Thyroid gland (tissue), 4 donors: ENCODE data around the gene DOCK2. TPM values are rescaled to one million over a fixed set of nuclear protein-coding genes. Genes with fewer than 3 reads are reported as not detected.
"Not testable (repeated sequence)": the region's sequence is repeated elsewhere in the genome, so short reads cannot be mapped to it uniquely, and the experiment has no call there.

Source experiments
- DNase-seq, 2 donors: peaks; one replicate each; pipeline ENCODE4 v3.0.0-alpha.2; 2019
- H3K27ac ChIP-seq, 3 donors: fragments of 200-600 bp; sonication (generic); 1 replicate in 2 of 3; 2 replicates in 1 of 3; pipeline ENCODE4 v1.5.1; 2016 to 2019; ENCODE audit warnings: mild to moderate bottlenecking in 1 of 3, moderate library complexity in 1 of 3
- H3K27me3 ChIP-seq: fragments of 200-600 bp; sonication (generic); one replicate; pipeline ENCODE4 v1.5.1; 2019
- H3K36me3 ChIP-seq, 2 donors: fragments of 200-600 bp; sonication (generic); one replicate each; pipeline ENCODE4 v1.5.1; 2016 to 2019
- H3K4me1 ChIP-seq, 2 donors: fragments of 200-600 bp; sonication (generic); one replicate each; pipeline ENCODE4 v1.5.1; 2017 to 2019
- H3K4me3 ChIP-seq, 3 donors: fragments of 200-600 bp; sonication (generic); replicated peaks in 1 of 3; 1 replicate in 2 of 3; 2 replicates in 1 of 3; pipeline ENCODE4 v1.5.1; 2016; ENCODE audit warnings: mild to moderate bottlenecking in 1 of 3
- H3K9me3 ChIP-seq: fragments of 200-600 bp; sonication (generic); one replicate; pipeline ENCODE4 v1.5.1; 2017
- POLR2A ChIP-seq, 2 donors: fragments of 450-650 bp; IDR thresholded peaks; one replicate each; pipeline ENCODE4 v1.6.1; 2017; ENCODE audit warnings: antibody characterized with exemption in 2 of 2, mild to moderate bottlenecking in 2 of 2, moderate library complexity in 1 of 2
- WGBS, 2 donors: methylation state at CpG; one replicate each; pipeline ENCODE4 v1.1.5; 2017; 5-methylcytosine and 5-hydroxymethylcytosine counted together
- intact Hi-C: fragments of 100-400 bp; cut with DNase I; formaldehyde crosslinking; loops from one replicate; pipeline ENCODE4 v1.15.1; 2023
- total RNA-seq, 4 donors: library from RNA; depleted of rRNA; stranded (reverse); fragments of >200 nt; gene quantifications; one replicate each; pipeline ENCODE4 v1.2.3, GENCODE V29; 2016
- TF ChIP-seq, protein P1 (sequence below), 6 experiments: fragments of 200-600 bp in 3 of 6; fragments of 450-650 bp in 3 of 6; sonication (generic) in 3 of 6; IDR thresholded peaks; one replicate each; pipeline ENCODE4 v1.5.1; 2016 to 2019; ENCODE audit warnings: antibody characterized with exemption in 6 of 6, mild to moderate bottlenecking in 2 of 6, inconsistent platforms in 1 of 6, moderate library complexity in 1 of 6

The DOCK2 gene
- total RNA-seq, 4 donors from 2014 or later, result 4.3 to 14.1 (median 8.6) TPM

DNA sequence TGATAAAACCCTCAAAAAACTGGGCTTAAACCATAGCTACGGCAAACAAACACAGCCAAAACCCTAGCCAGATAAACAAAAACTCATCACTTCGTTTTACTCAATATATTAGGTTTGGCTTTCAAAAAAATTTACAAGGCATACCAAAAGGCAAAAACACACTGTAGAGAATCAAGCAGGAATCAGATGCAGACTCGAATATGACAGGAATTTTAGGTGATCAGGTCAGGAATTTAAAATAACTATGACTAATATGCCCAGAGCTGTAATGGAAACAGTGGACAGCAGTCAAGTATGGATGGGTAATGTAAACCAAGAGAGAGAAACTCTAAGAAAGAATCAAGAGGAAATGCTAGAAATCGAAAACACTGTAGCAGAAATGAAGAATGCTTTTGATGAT, 26.5 kb upstream of the DOCK2 start:
- Histone ChIP-seq H3K9me3 (no peaks in the 10 kb centered on the region), H3K4me3 (no peak overlapping the region), H3K27me3 (no peaks in the 10 kb centered on the region), H3K4me1 (no peaks in the 10 kb centered on the region), H3K27ac (no peak overlapping the region), H3K36me3 (no peaks in the 10 kb centered on the region)
- no peak for DNase-seq
- 81 to 86% methylated on average over 4 of the region's 4 CpGs for WGBS, 2 donors
- TF ChIP-seq, protein P1, sequence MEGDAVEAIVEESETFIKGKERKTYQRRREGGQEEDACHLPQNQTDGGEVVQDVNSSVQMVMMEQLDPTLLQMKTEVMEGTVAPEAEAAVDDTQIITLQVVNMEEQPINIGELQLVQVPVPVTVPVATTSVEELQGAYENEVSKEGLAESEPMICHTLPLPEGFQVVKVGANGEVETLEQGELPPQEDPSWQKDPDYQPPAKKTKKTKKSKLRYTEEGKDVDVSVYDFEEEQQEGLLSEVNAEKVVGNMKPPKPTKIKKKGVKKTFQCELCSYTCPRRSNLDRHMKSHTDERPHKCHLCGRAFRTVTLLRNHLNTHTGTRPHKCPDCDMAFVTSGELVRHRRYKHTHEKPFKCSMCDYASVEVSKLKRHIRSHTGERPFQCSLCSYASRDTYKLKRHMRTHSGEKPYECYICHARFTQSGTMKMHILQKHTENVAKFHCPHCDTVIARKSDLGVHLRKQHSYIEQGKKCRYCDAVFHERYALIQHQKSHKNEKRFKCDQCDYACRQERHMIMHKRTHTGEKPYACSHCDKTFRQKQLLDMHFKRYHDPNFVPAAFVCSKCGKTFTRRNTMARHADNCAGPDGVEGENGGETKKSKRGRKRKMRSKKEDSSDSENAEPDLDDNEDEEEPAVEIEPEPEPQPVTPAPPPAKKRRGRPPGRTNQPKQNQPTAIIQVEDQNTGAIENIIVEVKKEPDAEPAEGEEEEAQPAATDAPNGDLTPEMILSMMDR (IDR thresholded peaks at IDR 0.05), result no peak
- no peak for TF ChIP-seq POLR2A (IDR thresholded peaks at IDR 0.05)
- intact Hi-C loops, result no loop called here

DNA sequence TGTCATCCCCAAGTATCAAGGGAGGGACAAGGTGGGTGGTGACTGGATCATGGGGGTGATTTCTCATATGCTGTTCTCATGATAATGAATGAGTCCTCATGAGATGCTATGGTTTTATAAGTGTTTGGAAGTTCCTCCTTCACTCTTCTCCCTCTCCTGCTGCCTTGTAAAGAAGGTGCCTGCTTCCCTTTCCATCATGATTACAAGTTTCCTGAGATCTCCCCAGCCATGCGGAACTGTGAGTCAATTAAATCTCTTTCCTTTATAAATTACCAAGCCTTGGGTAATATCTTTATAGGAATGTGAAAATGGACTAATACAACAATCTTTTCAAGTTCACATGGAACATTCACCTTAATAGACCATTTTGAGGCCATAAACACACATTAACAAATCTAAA, 21.5 kb upstream of the DOCK2 start:
- Histone ChIP-seq H3K9me3 (no peaks in the 10 kb centered on the region), H3K4me3 (no peak overlapping the region), H3K27ac (no peak overlapping the region), H3K27me3 (no peaks in the 10 kb centered on the region), H3K4me1 (no peaks in the 10 kb centered on the region), H3K36me3 (no peaks in the 10 kb centered on the region)
- WGBS, 2 donors, result 72 to 78% methylated on average over 1 of the region's 1 CpG
- no peak for DNase-seq
- no peak for TF ChIP-seq POLR2A (IDR thresholded peaks at IDR 0.05)
- TF ChIP-seq, protein P1 (IDR thresholded peaks at IDR 0.05), result no peak
- intact Hi-C loops, result no loop called here

DNA sequence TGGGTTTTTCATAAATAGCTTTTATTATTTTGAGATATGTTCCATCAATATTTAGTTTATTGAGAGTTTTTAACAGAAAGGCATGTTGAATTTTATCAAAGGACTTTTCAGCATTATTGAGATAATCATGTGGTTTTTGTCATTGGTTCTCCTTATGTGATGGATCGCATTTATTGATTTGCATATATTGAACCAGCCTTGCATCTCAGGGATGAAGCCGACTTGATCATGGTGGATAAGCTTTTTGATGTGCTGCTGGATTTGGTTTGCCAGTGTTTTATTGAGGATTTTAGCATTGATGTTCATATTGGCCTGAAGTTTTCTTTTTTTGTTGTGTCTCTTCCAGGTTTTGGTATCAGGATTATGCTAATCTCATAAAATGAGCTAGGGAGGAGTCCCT, 12.8 kb upstream of the DOCK2 start:
- DNase-seq, H3K36me3 ChIP-seq, H3K9me3 ChIP-seq, H3K27ac ChIP-seq, H3K4me3 ChIP-seq, intact Hi-C loops, H3K27me3 ChIP-seq, H3K4me1 ChIP-seq: not testable (repeated sequence)
- WGBS, 2 donors, result 96 to 97% methylated on average over 2 of the region's 2 CpGs

DNA sequence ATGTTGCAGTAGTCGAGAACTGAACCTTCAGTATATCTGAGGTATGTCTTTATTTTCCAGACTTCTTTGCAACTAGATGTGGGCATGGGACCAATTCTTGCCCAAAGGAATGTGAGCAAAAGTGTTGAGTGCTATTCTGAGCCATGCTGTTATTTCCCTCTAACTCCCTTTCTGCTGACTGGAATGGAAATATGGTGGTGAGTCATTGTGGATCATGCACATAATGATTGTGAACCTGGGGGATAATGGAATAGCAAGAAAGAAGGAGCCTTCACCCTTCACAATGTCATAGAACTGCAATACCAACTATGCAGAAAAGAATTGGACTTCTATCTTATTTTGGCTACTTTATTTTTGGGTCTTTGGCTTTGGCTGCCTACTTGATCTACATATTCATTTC, 10.3 kb upstream of the DOCK2 start:
- DNase-seq, result no peak
- intact Hi-C loops, result no loop called here
- TF ChIP-seq POLR2A (IDR thresholded peaks at IDR 0.05), result no peak
- TF ChIP-seq, protein P1 (IDR thresholded peaks at IDR 0.05), result no peak
- H3K4me1 ChIP-seq, result no peaks in the 10 kb centered on the region
- 89 to 97% methylated on average over 1 of the region's 1 CpG for WGBS, 2 donors
- no peaks in the 10 kb centered on the region for H3K27me3 ChIP-seq
- H3K36me3 ChIP-seq, result no peaks in the 10 kb centered on the region
- H3K4me3 ChIP-seq, result no peak overlapping the region
- no peak overlapping the region for H3K27ac ChIP-seq
- H3K9me3 ChIP-seq, result no peaks in the 10 kb centered on the region

DNA sequence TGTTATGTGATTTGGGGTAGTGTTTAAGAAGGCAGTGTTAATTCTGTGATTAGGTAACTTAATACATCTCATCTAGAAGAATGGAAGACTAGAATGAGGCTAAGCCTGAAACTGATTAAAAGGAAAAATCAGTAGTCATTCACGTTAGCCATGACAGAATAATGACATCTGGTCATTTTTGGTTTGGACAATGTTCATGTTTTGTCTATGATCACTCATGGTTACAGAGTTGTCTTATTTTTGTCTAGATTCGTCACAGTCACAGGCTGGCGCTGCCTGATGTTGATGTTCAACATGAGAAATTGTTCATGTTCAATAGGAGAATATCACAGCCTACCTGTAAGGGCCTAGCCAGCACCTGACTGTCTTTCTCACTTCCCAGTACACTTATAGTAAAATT, 9.5 kb upstream of the DOCK2 start:
- H3K27ac ChIP-seq, result no peak overlapping the region
- no peaks in the 10 kb centered on the region for H3K36me3 ChIP-seq
- intact Hi-C loops, result no loop called here
- no peak for TF ChIP-seq POLR2A (IDR thresholded peaks at IDR 0.05)
- TF ChIP-seq, protein P1 (IDR thresholded peaks at IDR 0.05), result no peak
- H3K9me3 ChIP-seq, result no peaks in the 10 kb centered on the region
- 79 to 80% methylated on average over 3 of the region's 3 CpGs for WGBS, 2 donors
- DNase-seq, result no peak
- no peak overlapping the region for H3K4me3 ChIP-seq
- H3K4me1 ChIP-seq, result no peaks in the 10 kb centered on the region
- H3K27me3 ChIP-seq, result no peaks in the 10 kb centered on the region

DNA sequence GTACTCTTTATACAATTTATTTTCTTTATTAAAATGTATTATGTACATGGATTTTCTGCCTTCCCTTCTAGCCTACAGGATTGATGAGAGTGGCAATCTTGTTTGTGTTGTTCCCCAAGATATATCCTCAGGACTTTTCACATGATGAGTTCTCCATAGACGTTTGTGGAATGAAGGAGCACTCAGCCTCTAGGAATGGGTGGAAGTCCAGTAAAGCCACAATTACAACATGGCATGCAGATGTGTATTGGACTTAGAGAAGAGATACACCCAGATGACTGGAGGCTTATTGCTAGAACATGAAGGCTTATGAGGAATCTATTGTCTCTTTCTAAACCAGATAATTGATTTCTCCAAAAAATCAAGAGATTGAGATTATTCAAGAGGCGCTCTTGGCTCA, 8.2 kb upstream of the DOCK2 start:
- Histone ChIP-seq H3K9me3 (no peaks in the 10 kb centered on the region), H3K4me1 (no peaks in the 10 kb centered on the region), H3K4me3 (no peak overlapping the region), H3K27me3 (no peaks in the 10 kb centered on the region), H3K27ac (no peak overlapping the region), H3K36me3 (no peaks in the 10 kb centered on the region)
- intact Hi-C loops, result no loop called here
- TF ChIP-seq, protein P1 (IDR thresholded peaks at IDR 0.05), result no peak
- no peak for TF ChIP-seq POLR2A (IDR thresholded peaks at IDR 0.05)
- no peak for DNase-seq
- 76 to 82% methylated on average over 2 of the region's 2 CpGs for WGBS, 2 donors
